HG03354 (cell line): ENCODE results near the gene DOCK8.
"Not testable (repeated sequence)": the region's sequence is repeated elsewhere in the genome, so short reads cannot be mapped to it uniquely, and the experiment has no call there.

Experiments used
- ATAC-seq: cut with Tn5 transposase; IDR thresholded peaks from one replicate; pipeline ENCODE4 v1.9.1; 2021; ENCODE audit warnings: mild to moderate bottlenecking; ENCODE audit not compliant: unreplicated experiment, poor library complexity, severe bottlenecking

The DOCK8 gene

GRCh38 chr9:214648-215493 lies at the start of gene DOCK8:
Gene DOCK8, plus strand, starts transcription at chr9:214865. Its CDS starts 112 bp downstream, at chr9:214977.
- ATAC-seq, result peak; percentile 82

- ATAC-seq, result not testable (repeated sequence)
These were observed 44.9 kb upstream of the DOCK8 start for GRCh38 chr9:169757-170156.

- ATAC-seq, result not testable (repeated sequence)
These were observed 36.4 kb upstream of the DOCK8 start for GRCh38 chr9:178140-178825.

GRCh38 chr9:178970-179383 lies 35.7 kb upstream of the DOCK8 start, which contains the start of gene ZNG1A:
Gene ZNG1A, minus strand, starts transcription at chr9:179056. Its CDS starts 87 bp downstream, at chr9:178969.
- not testable (repeated sequence) for ATAC-seq

GRCh38 chr9:199601-200000 lies 15.1 kb upstream of the DOCK8 start:
- ATAC-seq, result not testable (repeated sequence)

- no peak for ATAC-seq
These were observed 8.2 kb upstream of the DOCK8 start for GRCh38 chr9:206481-206880.

GRCh38 chr9:209143-209758 lies 5.4 kb upstream of the DOCK8 start:
- no peak for ATAC-seq

GRCh38 chr9:211036-211435 lies 3.6 kb upstream of the DOCK8 start:
- no peak for ATAC-seq

- no peak for ATAC-seq
These were observed 3.1 kb upstream of the DOCK8 start for GRCh38 chr9:211557-211956.

GRCh38 chr9:212297-212696 lies 2.4 kb upstream of the DOCK8 start:
- ATAC-seq, result no peak

GRCh38 chr9:213901-214300 lies 764 bp upstream of the DOCK8 start:
- ATAC-seq, result not testable (repeated sequence)

- no peak for ATAC-seq
These were observed 366 bp upstream of the DOCK8 start for GRCh38 chr9:214351-214647.

- no peak for ATAC-seq
These were observed 1.0 kb downstream of the DOCK8 start for GRCh38 chr9:215631-216155.

- ATAC-seq, result no peak
These were observed 2.2 kb downstream of the DOCK8 start for GRCh38 chr9:216866-217265.

- ATAC-seq, result no peak
These were observed 3.3 kb downstream of the DOCK8 start for GRCh38 chr9:217950-218349.

GRCh38 chr9:219036-219435 lies 4.4 kb downstream of the DOCK8 start:
- not testable (repeated sequence) for ATAC-seq

GRCh38 chr9:219670-220365 lies 5.2 kb downstream of the DOCK8 start:
- no peak for ATAC-seq

- no peak for ATAC-seq
These were observed 7.5 kb downstream of the DOCK8 start for GRCh38 chr9:221989-222776.

- ATAC-seq, result no peak
These were observed 8.5 kb downstream of the DOCK8 start for GRCh38 chr9:223152-223551.
